Hematopoietic multipotent progenitor cell treated with erythropoietin and hydrocortisone succinate and interleukin-3 and kit ligand, for 6 days (in vitro differentiated cells): Measurements from ENCODE around the gene TRAP1.

ENCODE experiments used
- DNase-seq: peaks from one replicate; pipeline ENCODE4 v3.0.0-alpha.2; 2015

TRAP1 gene

DNA sequence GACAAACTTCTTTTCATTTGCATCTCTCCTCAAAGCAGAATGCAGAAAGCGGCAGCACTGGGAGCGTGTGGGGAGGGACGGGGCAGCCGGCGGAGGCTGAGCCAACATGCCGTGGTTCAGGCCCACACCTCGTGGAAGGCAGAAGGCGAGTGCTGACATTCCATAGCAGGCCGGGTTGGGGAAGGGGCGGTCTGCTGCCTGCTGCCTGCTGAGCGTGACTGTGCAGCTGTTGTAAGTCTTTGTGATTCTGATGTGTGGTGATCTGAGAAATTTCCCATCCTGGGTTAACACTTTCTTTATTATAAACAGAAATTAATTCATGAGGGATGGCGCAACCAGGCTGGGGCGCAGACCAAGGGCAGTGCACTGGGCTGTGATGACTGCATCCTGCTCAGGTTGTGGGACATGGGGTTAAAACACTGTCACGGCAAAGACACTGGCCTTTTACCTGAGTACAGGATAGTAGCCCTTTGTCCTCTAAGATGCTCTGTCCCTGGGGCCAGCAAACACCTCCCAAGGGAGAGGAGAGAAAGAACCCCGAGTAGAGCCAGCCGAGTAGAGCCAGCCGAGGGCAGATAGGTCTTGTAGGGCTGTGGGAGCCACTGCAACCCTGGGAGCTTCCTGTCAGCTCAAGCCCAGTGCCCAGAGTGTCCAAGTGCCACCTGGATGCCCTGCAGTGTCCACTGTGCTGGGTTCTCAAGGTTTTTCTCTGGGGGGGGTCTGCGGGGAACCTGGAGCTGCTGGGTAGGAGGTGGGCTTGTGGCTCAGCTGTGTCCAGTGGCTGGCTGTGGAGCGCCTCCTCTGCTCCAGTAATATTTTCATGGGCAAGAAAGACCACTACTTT, 71.6 kb downstream of the TRAP1 start:
- no peak for DNase-seq

DNA sequence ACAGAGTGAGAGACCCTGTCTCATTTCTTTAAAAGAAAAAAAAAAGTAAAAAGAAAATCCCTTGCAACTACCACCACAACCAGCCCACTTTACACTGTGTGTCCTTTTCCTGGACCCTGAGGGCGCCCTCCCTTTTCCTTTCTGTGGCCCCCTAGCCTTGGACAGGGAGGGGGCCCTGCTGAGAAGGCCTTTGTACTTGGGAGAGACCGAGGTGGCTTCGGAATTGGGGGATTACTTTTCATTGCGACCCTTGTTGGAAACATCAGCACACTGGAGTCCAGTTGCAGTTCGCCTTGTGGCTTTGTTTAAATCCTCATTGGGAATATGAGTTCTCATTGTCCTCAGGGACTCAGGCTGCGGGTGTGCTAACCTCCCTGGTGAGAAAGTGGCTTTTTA, 72.2 kb downstream of the TRAP1 start:
- no peak for DNase-seq

DNA sequence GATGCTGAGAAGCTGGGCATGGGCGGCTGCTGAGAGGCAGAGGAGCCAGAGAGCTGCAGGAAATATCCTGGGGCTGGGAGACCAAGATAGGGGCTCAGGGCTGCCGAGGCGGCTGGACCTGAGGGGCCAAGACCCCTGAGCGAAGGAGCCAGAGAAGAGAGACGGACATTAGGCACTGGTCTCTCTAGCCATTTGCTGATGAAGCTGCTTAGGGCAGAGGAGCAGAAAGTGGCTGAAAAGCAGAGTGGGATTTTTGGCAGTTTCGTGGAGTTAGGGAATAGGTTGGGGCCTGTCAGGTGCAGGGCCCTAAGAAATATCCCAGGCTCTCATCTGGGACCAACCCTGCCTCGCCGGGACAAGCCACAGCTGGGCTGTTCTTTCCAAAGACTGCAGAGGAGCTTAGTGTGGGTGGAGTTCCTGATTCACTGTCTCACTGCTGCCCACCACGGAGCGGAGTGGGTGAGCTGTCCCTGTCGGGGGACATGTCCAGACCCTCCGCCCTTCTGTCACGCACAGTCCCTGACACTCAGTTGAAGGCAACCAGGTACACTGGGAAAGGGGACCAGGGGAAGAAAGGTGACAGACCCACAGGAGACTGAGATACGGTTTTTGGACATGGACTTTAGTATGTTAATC, 74.1 kb downstream of the TRAP1 start:
- DNase-seq = no peak

DNA sequence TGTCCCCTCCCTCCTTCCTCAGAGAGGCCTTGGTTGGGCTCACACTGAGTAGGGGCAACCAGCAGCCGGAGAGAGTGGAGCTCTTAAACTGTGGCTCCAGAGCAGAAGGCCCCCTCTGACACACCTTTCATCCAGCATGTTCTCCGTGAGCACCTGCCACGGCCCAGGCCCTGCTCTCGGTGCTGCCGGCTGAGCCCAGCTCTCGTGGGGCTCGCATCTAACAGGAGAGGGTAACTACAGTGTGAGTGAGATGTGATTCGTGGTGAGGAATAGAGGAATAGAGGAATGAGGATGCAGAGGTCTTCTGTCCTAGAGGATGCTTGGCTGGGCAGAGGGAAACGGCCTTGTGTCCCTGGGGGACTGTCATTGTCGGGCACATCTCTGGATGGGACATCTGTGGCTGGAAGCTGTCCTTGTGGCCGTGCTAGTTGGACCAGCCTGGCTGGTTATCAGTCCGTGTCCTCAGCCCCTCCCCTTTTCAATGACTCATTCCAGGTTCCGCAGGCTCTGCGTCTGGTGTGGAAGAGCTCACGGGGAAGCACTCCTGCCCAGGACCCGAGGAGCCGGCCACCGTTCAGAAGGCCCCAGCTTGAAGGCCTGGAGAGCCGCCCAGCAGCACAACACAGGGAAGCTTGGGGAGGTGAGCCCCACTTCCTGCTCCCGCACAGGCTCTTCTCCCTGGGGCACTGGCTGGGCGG, 74.8 kb downstream of the TRAP1 start:
- no peak for DNase-seq

DNA sequence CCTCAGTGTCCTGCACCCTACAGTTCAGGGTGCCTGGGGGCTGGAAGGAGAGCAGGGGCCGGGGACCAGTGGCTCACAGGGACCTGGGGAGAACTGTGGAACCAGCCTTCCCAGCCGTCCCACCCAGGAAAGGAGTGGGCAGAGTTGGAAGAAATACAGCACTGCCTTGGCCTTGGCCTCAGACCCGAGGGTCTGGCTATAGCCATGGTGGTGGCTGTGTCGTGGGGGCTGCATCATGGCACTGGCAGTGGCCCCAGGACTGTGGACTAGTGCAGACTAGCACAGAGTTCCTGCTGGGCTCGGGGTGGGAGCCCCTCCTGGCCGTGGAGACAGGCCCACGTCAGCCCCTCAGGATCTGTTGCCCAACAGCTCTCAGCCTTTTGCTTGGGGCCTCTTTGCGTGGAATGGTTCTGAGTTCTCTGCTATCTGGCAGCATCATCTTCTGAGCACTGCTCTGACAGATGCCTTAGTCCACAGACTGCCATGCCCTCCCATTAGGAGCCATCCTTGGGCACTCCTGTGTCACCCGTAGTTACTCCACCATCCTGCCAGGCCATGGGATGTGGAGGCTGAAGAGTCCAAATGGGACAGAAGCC, 75.4 kb downstream of the TRAP1 start:
- no peak for DNase-seq

DNA sequence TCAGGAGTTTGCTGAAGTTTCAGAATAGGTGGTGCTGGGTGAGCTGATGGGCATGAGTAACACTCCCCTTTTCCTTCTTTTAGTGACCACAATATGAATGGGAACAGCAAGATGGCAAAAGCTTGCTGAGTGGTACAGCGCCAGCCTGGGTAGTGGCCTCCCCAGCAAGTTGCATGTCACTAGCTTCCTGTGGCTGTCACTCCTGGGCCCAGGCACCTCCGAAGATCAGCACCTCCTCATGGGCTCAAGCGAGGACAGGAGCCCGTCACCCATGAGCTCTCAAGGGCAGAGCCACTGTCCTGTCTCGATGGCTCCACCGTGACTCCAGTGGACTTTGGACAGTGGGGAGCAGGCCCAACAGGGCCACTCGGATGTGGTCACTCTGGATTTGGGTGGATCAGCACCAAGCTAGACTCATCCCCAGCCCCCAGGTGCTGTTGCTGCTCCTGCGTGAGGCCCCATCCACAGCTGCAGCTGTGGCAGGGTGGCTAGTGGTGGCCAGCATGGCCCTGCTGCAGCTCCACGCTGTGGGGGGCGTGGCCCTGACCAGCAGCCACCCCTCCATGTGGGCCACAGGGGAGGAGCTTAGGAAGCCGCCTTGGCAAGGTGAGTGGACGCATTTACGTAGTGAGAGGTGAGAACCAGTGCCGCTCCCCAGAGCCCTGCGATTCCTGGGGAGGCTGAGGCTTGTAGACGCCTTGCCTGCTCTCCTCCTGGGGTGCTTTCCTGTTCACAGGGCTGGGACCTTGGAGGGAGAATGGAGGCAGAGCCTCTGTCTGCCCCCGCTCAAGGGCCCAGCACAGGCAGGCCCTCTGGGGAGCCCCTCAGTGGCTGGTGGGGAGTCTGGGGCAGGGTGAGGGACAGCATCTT, 76.5 kb downstream of the TRAP1 start:
- DNase-seq = no peak

DNA sequence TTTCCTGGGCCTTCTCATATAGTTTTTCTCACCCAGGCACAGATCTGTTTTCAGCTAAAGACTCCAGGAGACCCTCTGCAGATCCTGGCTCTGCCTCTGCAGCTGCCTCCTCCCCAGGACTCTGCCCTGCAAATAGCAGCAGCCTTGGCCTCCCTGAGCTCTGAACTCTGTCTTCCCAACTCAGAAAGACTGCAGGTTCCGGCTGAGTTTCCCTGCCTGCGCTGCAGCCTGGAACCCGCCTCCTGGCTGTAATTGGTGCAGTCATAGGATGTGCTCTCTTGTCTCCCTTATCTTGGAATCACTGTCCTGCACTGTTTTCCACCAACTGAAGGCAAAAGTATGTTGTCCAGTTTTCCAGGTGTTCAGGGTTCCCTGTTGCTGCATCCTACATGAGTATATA, 77.1 kb downstream of the TRAP1 start:
- DNase-seq = no peak

DNA sequence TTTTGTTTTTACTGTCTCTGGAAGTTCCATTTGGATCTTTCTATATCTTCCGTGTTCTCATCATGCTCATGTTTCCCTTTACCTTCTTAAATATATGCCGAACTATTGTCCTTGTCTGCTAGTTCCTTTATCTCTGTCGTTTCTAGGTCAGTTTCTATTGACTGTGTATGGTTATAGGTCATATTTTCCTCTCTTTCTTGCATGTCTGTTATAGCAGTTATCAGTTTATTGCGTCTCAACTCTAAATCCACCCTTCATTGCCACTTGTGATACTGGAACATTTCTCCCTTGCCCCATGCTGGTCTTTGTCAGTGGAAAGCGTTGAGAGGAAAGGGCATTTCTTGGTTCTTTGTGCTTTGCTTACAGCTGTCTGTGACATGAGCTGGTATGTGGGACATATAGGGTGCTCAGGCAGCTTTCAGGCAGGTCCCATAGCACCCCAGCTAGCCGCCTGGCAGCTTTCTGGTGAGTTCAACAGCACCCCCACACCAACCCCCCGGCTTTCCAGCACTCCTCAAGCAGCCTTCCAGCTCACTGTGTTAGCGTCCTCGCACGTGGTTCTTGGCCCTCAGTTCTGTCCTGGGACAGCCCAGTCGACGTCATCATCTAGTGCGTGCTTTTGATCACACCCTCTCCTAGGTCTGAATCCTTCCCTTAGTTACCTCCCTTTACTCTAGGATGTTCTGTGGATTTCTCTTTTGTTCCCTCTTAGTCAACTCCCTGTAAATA, 78.2 kb downstream of the TRAP1 start:
- DNase-seq = no peak

DNA sequence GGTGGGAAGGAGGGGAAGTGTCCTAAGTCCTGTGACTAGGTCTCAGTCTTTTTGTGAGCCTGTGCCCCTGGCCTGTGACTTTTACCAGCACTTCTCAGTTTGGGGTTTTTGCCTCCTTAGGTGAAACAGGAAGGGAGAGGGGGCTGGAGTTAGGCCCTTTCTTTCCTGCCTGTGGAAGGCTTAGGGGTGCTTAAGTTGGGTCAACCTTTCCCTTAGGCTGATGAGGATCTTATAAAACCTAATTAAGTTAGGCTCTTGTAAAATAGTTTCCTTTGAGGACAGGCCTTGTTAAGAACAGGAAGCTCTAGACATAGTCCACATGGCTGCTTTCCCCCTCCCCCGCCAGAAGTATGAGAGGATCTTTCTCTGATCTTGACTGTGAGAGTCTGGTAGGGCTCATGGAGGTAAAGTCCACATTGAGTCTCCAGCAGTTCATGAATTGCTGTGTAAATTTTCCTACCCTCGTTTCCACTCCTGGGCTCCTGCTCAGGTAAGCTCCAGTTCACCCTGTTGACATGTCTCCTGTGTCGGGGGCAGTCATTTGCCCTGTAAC, 79.9 kb downstream of the TRAP1 start:
- peak; percentile 67 for DNase-seq

DNA sequence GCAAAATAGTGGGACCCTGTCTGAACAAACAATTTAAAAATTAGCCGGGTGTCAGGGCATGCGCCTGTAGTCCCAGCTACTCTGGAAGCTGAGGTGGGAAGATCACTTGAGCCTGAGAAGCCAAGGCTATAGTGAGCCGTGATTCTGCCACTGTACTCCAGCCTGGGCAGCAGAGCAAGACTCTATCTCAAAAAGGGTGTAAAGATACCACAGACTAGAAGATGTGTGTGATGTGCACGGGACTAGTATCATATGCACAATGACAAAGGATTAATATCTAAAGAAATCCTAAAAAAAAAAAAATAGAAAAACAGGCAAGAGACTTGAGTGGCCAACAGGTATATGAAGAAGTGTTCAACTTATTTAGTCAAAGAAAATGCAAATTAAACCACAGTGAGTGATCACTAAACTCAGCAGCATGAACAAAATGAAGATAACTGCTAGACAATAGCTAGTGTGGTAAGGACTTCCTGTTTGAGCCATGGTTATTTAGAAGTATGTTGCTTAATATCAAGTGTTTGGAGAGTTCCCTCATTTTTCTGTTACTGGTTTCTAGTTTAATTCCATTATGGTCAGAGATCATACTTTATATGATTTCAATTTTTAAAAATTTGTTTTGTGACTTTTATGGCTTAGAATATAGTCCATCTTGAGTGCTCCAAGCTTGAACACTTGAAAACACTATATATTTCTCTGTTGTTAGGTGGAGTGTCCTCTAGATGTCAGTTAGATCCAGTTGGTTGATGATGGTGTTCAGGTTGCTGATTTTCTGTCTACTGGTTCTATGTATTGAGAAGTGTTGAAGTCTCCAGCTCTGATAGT, 91.2 kb downstream of the TRAP1 start:
- peak; percentile 76 for DNase-seq

DNA sequence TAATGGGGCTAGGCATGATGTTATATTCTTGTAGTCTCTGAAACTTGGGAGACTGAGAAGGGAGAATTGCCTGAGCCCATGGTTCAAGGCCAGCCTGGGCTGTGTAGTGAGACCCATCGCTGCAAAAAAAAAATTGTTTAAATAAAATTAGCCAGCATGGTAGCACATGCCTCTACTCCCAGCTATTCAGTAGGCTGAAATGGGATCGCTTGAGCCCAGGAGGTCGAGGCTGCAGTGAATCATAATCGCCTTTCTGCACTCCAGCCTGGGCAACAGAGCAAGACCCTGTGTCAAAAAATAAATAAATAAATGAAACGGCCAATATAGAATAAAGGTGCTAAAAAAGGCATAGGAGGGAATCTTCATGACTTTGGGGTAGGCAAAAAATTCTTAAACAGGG, 92.0 kb downstream of the TRAP1 start:
- no peak for DNase-seq

DNA sequence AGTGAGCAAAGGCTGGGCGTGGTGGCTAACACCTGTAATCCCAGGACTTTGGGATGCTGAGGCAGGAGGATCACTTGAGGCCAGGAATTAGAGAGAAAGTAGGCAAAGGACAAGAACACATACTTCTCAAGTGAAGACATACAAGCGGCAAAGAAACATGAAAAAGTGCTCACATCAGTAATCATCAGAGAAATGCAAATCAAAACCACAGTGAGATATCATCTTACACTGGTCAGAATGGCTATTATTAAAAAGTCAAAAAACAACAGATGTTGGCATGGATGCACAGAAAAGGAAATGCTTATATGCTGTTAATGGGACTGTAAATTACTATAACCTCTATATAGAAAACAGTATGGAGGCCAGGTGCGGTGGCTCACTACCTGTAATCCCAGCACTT, 93.7 kb downstream of the TRAP1 start:
- DNase-seq = no peak

DNA sequence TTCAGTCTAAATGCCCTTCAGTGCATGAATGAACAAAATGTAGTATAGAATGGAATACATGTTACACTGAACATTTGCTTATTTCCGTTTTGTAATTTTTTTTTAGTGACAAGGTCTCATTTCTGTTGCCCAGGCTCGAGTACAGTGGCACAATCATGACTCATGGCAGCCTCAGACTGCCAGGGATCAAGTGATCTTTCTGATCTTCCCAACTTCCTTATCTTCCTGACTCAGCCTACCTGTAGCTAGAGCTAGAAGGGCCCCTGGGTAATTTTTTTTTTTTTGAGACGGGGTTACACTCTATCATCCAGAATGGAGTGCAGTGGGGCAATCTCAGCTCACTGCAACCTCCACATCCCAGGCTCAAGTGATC, 98.6 kb downstream of the TRAP1 start:
- DNase-seq = peak; percentile 28

DNA sequence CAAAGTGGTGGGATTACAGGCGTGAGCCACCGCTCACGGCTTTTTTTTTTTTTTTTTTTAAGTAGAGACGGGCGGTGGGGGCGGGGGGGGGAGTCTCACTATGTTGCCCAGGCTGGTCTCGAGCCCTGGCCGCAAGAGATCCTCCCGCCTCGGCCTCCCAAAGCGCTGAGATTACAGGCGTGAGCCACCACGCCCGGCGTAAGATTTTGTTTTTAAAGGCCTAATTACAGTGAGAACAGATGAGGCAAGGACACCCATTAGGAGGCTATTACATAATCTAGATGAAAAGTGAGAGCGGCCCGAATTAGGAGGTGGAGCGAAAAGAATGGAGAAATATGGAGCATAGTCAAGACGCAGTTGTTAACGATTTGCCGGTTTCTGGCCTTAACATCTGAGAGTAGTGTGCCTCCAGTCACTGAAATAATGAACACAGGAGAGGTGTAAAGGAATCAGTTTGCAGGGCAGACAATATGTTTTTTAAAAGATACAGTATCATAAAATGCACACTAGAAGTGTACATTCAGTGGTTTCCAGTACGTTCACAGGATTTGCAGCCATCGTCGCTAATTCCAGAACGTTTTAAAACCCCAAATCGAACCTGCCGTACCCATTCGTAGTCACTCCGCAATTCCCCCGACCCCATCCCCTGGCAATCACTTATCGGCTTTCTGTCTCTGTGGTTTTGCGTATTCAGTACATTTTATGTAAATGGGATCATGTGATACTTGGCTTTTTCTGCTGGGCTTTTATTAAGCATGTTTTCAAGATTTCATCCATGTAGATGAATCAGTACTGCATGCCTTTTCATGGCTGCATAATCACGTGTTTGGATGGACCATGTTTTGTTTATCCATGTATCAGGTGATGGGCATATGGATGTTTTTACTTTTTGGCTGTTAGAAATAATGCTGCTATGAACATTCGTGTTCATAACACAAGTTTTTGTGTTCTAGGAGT, 104.5 kb downstream of the TRAP1 start:
- no peak for DNase-seq

DNA sequence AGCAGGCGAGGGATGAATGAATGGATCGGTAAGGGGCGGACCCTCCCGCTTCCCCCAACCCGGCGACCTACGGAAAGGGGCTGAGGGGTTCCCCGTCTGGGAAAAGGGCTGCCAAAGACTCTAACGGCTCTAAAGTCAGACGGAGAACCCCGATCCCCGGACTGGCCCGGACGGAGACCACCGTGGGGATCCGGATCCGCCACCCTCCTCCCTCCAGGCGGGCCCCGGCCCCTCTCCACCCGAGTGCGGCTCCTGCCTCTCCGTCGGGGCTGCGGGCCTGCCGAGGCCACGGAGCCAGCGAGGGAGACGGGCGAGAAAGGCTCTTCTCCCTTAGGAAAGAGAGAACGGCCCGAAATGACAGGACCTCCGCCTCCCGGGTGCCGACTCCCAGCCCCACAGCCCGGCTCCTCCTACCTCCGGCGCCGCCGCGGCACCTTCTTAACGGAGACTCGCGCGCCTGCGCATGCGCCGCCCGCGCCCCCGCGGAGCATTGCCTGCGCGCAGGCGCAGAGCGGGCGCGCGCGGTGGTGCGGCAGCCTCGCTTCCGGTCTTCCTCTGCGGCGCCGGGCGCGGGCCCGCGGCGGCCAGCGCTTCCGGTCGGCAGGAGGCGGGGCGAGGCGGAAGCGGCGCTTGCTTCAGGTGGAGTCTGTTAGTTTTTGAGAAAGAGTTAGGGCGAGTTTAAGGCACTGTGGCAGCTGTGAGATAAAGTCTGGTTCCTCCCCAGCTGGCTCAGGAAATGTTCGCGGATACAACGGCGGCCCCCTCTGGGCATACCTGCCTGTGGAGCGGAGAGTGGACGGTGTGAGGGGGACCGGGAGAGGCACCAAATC, 106.0 kb downstream of the TRAP1 start, which contains the start of gene SLX4:
Gene SLX4, minus strand, starts transcription at position 461 of the 830 bp plus-strand sequence. CDS start 2,642 bp downstream, outside the sequence.
- DNase-seq = peak; percentile 95

DNA sequence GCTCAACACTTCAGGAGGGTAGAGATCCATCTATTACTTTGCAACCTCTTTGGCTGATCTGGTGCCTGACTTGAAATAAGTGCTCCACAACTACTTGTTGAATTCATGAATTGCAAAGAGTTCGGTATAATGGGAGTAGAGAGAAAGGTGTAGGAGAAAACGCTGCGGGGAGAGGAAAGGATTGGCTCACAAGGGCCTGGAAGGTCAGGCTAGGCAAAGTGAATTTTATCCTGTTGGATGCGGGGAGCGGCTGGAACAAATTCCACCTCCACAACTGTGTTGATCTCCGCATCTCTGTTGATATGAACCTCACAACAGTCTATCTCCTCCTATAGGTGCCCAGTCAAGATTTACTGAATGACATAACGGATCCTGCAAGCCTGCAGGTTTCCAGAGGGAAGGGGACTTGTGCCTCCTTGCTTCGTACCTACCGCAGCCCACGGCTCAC, 106.6 kb downstream of the TRAP1 start:
- DNase-seq = peak; percentile 36

DNA sequence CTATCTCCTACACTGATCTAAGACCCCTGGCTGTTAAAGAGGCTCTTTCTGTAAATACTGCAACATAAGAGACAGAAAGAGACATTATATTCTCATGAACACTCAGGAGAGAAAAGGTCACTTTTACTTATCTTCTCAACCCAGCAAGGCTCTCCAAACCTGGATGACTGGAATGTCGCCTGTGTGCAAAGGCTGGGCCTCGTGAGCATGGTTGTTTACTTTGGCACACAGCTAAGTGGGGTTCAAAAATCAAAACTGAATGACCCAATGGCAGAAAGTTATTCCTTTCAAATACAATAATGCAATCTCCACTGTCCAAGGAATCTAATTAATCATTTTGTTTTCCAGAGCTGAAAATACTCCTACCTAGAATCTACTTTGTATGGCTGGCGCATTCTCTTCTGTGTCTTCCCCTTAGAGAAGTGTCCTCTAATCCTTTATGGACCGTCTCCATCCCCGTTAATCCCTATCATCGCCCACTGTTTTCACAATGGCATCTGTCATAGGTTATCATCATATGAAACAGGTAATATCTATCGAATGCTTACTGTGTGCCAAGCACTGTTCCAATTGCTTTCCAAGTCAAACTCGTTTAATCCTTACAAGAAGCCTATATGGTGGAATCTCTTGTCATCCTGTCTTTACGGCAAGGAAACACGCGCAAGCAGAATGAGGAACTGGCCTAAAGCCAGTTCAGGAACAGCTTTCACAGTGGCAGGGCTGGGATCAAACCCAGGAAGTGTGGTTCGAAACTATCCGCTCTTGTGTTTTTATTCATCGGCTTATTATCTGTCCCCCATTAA, 107.2 kb downstream of the TRAP1 start:
- DNase-seq = peak; percentile 44
